ENCODE measurements around the gene REM2.
A peak's percentile ranks its signal among the peaks of the same experiment; 100 is the strongest.

Gene REM2, protein sequence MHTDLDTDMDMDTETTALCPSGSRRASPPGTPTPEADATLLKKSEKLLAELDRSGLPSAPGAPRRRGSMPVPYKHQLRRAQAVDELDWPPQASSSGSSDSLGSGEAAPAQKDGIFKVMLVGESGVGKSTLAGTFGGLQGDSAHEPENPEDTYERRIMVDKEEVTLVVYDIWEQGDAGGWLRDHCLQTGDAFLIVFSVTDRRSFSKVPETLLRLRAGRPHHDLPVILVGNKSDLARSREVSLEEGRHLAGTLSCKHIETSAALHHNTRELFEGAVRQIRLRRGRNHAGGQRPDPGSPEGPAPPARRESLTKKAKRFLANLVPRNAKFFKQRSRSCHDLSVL

DNA sequence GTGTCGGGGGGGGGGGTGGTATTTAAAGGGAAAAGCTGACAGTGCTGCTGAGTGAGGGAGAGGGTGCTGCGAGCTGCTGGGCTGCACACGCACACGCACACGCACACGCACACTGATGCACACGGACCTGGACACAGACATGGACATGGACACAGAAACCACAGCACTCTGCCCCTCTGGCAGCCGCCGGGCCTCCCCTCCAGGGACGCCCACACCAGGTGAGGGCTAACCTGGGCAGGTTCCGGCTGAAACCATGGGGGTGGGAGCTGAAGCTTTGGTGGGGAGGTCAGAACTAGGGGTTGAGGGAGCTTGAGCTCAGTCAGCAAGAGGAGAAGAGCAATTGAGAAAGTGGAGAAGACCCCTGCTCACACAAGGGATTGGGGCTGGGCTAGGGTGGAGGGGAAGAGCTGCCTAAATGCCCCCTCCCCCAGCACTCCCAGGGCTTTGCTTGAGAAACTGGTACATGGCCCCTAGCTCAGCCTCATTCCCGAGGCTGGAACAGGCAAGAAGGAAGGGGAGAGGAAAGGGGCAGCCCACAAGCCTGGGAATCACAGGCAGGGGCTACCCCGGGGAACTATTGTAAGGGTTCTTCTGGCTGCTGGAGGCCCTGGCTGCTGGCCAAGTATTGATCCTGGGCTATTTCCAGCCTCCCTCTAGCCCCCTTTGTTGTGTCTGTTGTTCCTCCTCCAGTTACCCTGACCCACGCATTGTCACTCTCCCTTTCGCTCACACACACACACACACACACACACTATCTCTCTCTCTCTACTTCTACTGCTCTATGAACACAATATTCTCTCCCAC is at the start of gene REM2:
TSS of gene REM2 (plus strand) at position 50 of the 804 bp plus-strand sequence. CDS start at position 116, 66 bp downstream.
- DNase-seq (ENCODE audit: low spot score) = no peak
- in situ Hi-C loops (cut with MboI; ENCODE audit: low sequenced_read_pairs, unreplicated experiment) = no loop called here
- TF ChIP-seq, protein P1, sequence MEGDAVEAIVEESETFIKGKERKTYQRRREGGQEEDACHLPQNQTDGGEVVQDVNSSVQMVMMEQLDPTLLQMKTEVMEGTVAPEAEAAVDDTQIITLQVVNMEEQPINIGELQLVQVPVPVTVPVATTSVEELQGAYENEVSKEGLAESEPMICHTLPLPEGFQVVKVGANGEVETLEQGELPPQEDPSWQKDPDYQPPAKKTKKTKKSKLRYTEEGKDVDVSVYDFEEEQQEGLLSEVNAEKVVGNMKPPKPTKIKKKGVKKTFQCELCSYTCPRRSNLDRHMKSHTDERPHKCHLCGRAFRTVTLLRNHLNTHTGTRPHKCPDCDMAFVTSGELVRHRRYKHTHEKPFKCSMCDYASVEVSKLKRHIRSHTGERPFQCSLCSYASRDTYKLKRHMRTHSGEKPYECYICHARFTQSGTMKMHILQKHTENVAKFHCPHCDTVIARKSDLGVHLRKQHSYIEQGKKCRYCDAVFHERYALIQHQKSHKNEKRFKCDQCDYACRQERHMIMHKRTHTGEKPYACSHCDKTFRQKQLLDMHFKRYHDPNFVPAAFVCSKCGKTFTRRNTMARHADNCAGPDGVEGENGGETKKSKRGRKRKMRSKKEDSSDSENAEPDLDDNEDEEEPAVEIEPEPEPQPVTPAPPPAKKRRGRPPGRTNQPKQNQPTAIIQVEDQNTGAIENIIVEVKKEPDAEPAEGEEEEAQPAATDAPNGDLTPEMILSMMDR (IDR thresholded peaks at IDR 0.05; ENCODE audit: borderline replicate concordance, control extremely low read depth, extremely low read depth, insufficient read depth, missing control alignments) = no peak

DNA sequence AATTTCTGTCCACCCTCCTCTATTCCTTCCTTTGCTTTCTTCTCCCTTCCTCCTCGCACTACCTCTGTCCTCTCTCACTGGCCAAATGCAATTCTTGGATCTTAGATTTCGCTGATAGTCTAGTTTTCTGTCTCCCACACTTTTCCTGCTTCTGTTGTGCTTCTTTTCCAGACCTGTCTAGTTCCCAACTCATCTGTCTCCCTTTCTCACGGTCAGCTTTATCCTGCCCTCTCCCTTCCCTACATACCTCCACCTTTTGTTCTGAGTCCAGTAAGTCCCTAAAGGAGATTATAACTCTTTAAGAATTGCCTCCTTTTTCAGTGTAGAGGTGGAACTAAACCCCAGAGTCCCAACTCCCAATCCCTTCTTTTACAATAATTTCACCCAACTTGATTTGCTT is 47.5 kb upstream of the REM2 start:
- TF ChIP-seq, protein P1 (IDR thresholded peaks at IDR 0.05; ENCODE audit: borderline replicate concordance, control extremely low read depth, extremely low read depth, insufficient read depth, missing control alignments) = no peak
- in situ Hi-C loops (cut with MboI; ENCODE audit: low sequenced_read_pairs, unreplicated experiment) = no loop called here
- no peak for DNase-seq (ENCODE audit: low spot score)

DNA sequence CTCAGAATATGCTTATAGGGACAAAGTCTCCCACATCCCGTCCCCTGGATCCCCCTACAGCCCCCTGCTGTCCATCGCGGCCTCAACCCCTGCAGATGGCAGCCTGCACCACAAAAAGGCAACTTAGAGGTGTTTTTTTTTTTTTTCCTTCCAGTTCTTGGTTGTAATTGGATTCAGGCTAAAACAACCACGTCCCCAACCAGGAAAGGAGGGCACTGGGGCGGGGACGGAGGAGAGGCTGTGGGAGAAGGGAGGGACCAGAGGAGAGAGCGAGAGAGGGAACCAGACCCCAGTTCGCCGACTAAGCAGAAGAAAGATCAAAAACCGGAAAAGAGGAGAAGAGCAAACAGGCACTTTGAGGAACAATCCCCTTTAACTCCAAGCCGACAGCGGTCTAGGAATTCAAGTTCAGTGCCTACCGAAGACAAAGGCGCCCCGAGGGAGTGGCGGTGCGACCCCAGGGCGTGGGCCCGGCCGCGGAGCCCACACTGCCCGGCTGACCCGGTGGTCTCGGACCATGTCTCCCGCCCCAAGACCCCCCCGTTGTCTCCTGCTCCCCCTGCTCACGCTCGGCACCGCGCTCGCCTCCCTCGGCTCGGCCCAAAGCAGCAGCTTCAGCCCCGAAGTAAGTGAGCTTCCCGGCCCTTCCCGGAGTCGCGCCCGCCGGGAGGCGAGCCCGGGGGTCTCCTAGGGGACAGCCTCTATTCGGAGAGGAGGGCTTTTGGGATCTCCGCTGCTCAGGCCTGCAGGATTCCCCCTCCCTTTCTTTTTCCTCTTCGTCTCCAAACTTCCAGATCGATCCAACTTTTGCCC is 46.5 kb upstream of the REM2 start, which contains the start of gene MMP14:
TSS of gene MMP14 (plus strand) at position 285 of the 813 bp plus-strand sequence. CDS start at position 518, 233 bp downstream.
- TF ChIP-seq, protein P1 (IDR thresholded peaks at IDR 0.05; ENCODE audit: borderline replicate concordance, control extremely low read depth, extremely low read depth, insufficient read depth, missing control alignments) = no peak
- no peak for DNase-seq (ENCODE audit: low spot score)
- in situ Hi-C loops (cut with MboI; ENCODE audit: low sequenced_read_pairs, unreplicated experiment) = no loop called here

DNA sequence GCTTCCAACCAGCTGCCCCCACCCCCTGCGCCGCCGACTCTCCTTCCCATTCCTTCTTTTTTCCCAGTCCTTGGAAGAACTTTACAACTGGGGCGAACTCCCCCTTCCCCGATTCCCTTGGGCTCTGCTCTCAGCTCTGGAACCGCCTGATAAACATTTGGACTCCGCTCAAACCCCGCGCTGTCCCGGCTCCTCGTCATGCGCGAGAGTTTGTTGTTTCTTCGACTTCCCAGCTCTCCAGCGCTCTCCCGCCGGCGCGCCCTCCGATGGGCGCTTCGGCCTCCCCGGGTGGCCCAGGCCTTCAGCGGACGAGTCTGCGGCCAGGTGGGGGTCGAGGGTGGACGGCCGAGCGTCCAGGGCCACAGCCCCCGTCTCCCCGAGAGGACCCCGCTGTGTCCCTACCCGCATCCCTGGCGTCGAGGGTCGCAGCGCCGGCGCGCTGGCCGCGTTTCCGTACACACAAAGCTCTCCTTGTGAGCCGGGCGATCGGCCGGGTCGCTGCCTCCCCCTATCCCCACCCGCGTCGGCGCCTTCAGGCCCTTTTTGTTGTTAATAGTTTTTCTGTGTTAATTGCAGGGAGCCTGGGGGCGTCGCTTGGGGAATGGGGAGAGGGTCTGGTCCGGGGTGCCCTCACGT is 45.8 kb upstream of the REM2 start:
- in situ Hi-C loops (cut with MboI; ENCODE audit: low sequenced_read_pairs, unreplicated experiment) = no loop called here
- TF ChIP-seq, protein P1 (IDR thresholded peaks at IDR 0.05; ENCODE audit: borderline replicate concordance, control extremely low read depth, extremely low read depth, insufficient read depth, missing control alignments) = no peak
- DNase-seq (ENCODE audit: low spot score) = no peak

DNA sequence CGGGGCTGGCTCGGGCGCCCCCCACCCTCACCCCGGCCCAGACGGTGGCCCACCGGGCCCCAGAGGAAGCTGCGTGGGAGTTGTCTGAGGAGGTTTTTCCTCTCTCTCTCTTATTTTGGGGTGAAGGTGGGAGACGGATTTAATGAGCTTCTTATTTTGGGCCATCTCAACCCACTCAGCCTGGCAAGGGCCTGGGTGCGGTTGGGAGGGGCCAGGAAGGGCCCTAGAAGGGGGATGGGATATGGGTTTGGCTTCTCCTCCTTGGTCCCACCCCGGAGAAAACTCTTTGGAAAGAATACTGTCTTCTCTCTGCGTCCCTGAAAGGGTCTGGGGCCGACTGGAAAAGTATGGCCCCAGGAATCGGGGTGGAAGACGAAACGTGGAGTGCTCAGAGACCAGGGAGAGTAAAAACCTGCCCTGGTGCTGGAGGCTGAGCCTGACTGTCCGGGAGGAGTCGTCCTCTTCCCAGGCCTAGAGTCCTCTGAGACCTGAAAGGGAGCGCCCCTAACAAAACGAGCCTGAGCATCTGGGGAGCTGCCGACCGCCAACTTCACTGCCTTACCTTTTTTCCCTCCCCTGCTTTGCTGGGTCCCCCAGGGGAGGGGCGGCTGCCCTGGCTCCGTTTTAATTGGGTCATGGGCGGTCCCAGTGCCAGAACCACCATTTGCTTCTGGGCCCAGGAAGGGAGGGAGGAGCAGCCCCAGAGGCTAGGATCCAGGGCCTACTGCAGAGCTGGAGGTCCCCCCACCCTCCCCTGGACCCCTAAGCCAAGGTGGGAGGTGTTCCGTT is 45.1 kb upstream of the REM2 start:
- peak; percentile 34 for DNase-seq (ENCODE audit: low spot score)
- TF ChIP-seq, protein P1 (IDR thresholded peaks at IDR 0.05; ENCODE audit: borderline replicate concordance, control extremely low read depth, extremely low read depth, insufficient read depth, missing control alignments) = no peak
- in situ Hi-C loops (cut with MboI; ENCODE audit: low sequenced_read_pairs, unreplicated experiment) = no loop called here

Data from GM13976 (cell line).